Transverse colon (tissue), 4 donors: ENCODE measurements around the gene ZNRF3. TPM values are rescaled to one million over a fixed set of nuclear protein-coding genes. Genes with fewer than 3 reads are reported as not detected.
A peak's percentile ranks its signal among the peaks of the same experiment; 100 is the strongest.

Experiments used
- DNase-seq: peaks from one replicate; pipeline ENCODE4 v3.0.0-alpha.2; 2019
- H3K27ac ChIP-seq, 4 donors: fragments of 200-600 bp; sonication (generic); 2 replicates each; pipeline ENCODE4 v1.5.1; 2016 to 2018; ENCODE audit warnings: inconsistent platforms in 4 of 4
- H3K27me3 ChIP-seq: fragments of 200-600 bp; sonication (generic); 2 replicates; pipeline ENCODE4 v1.5.1; 2017; ENCODE audit warnings: inconsistent platforms
- H3K36me3 ChIP-seq, 4 donors: fragments of 200-600 bp; sonication (generic); 2 replicates each; pipeline ENCODE4 v1.5.1; 2017 to 2019; ENCODE audit warnings: inconsistent platforms in 4 of 4
- H3K4me1 ChIP-seq, 4 donors: fragments of 200-600 bp; sonication (generic); 2 replicates each; pipeline ENCODE4 v1.5.1; 2017 to 2020; ENCODE audit warnings: inconsistent platforms in 4 of 4
- H3K4me3 ChIP-seq, 4 donors: fragments of 200-600 bp; sonication (generic); 1 replicate in 1 of 4; 2 replicates in 3 of 4; pipeline versions ENCODE4 v1.5.1 to v1.6.1; 2017 to 2019; ENCODE audit warnings: inconsistent platforms in 4 of 4
- H3K9me3 ChIP-seq, 2 donors: fragments of 200-600 bp; sonication (generic); 2 replicates each; pipeline ENCODE4 v1.5.1; 2017 to 2019; ENCODE audit warnings: inconsistent platforms in 2 of 2
- EP300 ChIP-seq: sonication (generic); formaldehyde crosslinking; IDR thresholded peaks from one replicate; pipeline ENCODE4 v1.6.1; 2017; ENCODE audit warnings: antibody characterized with exemption, low read depth
- POLR2A ChIP-seq: fragments of 450-650 bp; IDR thresholded peaks from one replicate; pipeline ENCODE4 v1.6.1; 2016; ENCODE audit warnings: antibody characterized with exemption, mild to moderate bottlenecking, moderate library complexity
- POLR2AphosphoS5 ChIP-seq, 3 donors: sonication (generic); formaldehyde crosslinking; IDR thresholded peaks; one replicate each; pipeline ENCODE4 v1.6.1; 2016; ENCODE audit warnings: antibody characterized with exemption in 3 of 3
- WGBS, 2 donors: methylation state at CpG; one replicate each; pipeline ENCODE4 v1.1.5; 2018; ENCODE audit warnings: low coverage in 1 of 2; 5-methylcytosine and 5-hydroxymethylcytosine counted together
- in situ Hi-C, 4 donors: fragments of 200-750 bp; cut with MboI; loops; one replicate each; pipeline versions ENCODE4 v1.15.0 to v1.15.1; 2017; ENCODE audit warnings: low sequenced_read_pairs in 3 of 4, low pct_ligation_motif_present in 1 of 4, low pct_unique_long_range_greater_than_20kb in 1 of 4
- intact Hi-C: fragments of 100-400 bp; cut with DNase I; formaldehyde crosslinking; loops from one replicate; pipeline ENCODE4 v1.15.1; 2023; ENCODE audit warnings: low total_unique reads
- total RNA-seq, 4 donors: library from RNA; depleted of rRNA; stranded (reverse); fragments of >200 nt; gene quantifications; one replicate each; pipeline ENCODE4 v1.1.0, GENCODE V29; 2016
- TF ChIP-seq, protein P1 (sequence below), 5 experiments: fragments of 200-600 bp in 3 of 5; fragments of 450-650 bp in 2 of 5; sonication (generic) in 3 of 5; IDR thresholded peaks; 1 replicate in 2 of 5; 2 replicates in 3 of 5; pipeline ENCODE4 v1.5.1; 2016 to 2017; ENCODE audit warnings: antibody characterized with exemption in 5 of 5, inconsistent platforms in 3 of 5, mild to moderate bottlenecking in 2 of 5, moderate library complexity in 1 of 5

Gene ZNRF3
- total RNA-seq, 4 donors from 2014 or later, result 4.5 to 10.7 (median 8.3) TPM

DNA sequence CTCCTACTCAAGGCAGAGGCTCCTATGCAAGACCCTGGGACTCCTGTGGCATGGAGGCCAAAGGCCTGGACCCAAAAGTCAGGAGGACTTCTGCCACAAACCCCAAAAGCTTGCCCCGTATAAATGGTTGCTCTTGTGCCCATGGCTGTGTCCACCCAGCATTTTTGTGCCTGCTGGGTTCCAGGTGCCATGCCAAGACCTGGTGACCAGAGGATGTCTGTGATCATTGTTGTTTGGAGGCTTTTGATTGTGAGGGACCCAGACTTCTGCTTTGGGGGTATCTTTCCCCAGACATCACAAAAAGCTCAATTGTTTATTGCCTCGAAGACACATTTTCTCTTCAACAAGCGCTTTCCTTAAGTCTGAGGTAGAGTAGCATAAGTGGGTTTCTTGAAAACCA, 143.2 kb downstream of the ZNRF3 start:
- no peak for DNase-seq
- Histone ChIP-seq H3K4me1 (peaks cover 11 to 60% (median 31%) of the 10 kb centered on the region in 4 donors), H3K27ac (no peak overlapping the region), H3K27me3 (no peaks in the 10 kb centered on the region), H3K4me3 (no peak overlapping the region), H3K9me3 (no peaks in the 10 kb centered on the region), H3K36me3 (no peaks in the 10 kb centered on the region)
- 92 to 100% methylated on average over 2 to 3 of the region's 3 CpGs for WGBS, 2 donors
- intact Hi-C loops (no loop called here), in situ Hi-C loops (loop anchor here (10.0 to 25.0 kb wide), 4 partner anchors 414 to 964 kb away; no protein-coding TSS in a partner anchor)
- TF ChIP-seq EP300, result no peak
- TF ChIP-seq POLR2A, result no peak
- TF ChIP-seq, protein P1, sequence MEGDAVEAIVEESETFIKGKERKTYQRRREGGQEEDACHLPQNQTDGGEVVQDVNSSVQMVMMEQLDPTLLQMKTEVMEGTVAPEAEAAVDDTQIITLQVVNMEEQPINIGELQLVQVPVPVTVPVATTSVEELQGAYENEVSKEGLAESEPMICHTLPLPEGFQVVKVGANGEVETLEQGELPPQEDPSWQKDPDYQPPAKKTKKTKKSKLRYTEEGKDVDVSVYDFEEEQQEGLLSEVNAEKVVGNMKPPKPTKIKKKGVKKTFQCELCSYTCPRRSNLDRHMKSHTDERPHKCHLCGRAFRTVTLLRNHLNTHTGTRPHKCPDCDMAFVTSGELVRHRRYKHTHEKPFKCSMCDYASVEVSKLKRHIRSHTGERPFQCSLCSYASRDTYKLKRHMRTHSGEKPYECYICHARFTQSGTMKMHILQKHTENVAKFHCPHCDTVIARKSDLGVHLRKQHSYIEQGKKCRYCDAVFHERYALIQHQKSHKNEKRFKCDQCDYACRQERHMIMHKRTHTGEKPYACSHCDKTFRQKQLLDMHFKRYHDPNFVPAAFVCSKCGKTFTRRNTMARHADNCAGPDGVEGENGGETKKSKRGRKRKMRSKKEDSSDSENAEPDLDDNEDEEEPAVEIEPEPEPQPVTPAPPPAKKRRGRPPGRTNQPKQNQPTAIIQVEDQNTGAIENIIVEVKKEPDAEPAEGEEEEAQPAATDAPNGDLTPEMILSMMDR (IDR thresholded peaks at IDR 0.05), result no peak
- TF ChIP-seq POLR2AphosphoS5 (IDR thresholded peaks at IDR 0.05), result no peak

DNA sequence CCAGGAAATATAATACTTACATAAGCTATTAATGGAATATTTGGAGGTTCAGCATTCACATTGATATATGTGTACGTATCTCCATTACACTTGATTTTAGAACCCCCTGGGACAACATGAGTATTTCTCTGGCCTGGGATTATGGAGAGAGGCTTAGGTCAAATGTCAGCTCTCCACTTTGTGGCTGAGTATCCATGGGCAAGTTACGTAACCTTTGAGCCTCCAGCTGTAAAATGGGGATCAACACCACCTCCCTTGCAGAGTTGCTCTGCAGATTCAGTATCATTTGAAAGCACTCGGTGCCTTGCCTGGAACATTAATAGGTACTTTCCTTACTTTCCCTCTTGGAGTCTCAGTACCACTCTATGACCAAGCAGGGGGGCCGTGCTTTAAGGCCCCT, 145.1 kb downstream of the ZNRF3 start:
- no peak for DNase-seq
- H3K27me3 ChIP-seq, result no peaks in the 10 kb centered on the region
- H3K27ac ChIP-seq, result peak overlapping the region; percentile 3 to 84 (median 18)
- H3K36me3 ChIP-seq, result no peaks in the 10 kb centered on the region
- TF ChIP-seq, protein P1 (IDR thresholded peaks at IDR 0.05), result no peak
- TF ChIP-seq POLR2A (no peak), EP300 (no peak), POLR2AphosphoS5 (IDR thresholded peaks at IDR 0.05) (no peak)
- WGBS, 2 donors, result 80% methylated on average over 4 of the region's 4 CpGs; no CpG with 5 or more reads in 1 of the 2 donors
- no peak overlapping the region for H3K4me3 ChIP-seq
- intact Hi-C loops, result no loop called here
- H3K9me3 ChIP-seq, result no peaks in the 10 kb centered on the region
- H3K4me1 ChIP-seq, result peaks cover 19 to 56% (median 30%) of the 10 kb centered on the region in 4 donors
- in situ Hi-C loops, result loop anchor here (10.0 to 25.0 kb wide), 4 partner anchors 416 to 966 kb away; no protein-coding TSS in a partner anchor

DNA sequence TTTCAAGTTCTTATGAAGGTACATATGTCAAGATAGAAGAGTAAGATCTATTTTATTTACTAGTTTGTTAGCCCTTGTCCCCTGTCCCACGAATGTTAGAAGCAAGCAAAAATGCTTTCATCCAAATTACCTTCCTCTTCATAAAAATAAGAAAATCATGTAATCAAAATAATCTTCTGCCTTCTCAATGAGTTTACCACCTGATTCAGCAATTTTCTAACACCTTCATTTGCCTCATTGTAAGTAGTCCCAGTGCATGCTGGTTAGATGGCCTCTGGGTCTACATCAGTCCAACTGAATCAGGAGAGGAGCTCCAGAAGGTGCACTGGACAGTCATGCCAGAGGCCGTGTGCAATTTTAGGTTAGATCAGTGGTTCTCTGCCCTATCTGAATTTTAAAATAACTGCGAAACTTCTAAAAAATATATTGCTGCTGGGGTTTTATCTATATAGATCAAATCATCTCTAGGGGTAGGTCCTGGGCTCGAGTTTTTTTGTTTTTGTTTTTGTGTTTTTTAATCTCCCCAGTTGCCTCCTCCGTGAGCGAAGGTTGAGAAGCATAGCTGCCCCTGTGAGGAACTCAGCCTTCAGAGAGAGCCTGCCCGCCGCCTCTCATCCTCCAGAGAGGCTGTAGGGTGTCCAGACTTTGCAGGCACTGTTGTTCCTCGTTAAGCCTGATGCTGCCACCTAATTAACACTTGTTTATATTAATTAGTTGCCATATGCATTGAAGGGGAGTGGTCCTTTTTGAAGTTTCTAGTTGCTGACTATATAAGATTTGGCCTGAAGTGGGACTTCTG, 146.0 kb downstream of the ZNRF3 start:
- Histone ChIP-seq H3K4me3 (no peak overlapping the region), H3K27ac (peak overlapping the region; percentile 78 to 85 (median 83)), H3K36me3 (no peaks in the 10 kb centered on the region), H3K4me1 (peaks cover 13 to 46% (median 26%) of the 10 kb centered on the region in 4 donors), H3K9me3 (no peaks in the 10 kb centered on the region), H3K27me3 (no peaks in the 10 kb centered on the region)
- no peak for DNase-seq
- TF ChIP-seq, protein P1 (IDR thresholded peaks at IDR 0.05), result no peak
- TF ChIP-seq POLR2AphosphoS5 (IDR thresholded peaks at IDR 0.05), result no peak
- TF ChIP-seq EP300, result no peak
- no peak for TF ChIP-seq POLR2A
- intact Hi-C loops, result no loop called here
- in situ Hi-C loops, result loop anchor here (10.0 to 25.0 kb wide), 4 partner anchors 417 to 967 kb away; no protein-coding TSS in a partner anchor
- 58 to 63% methylated on average over 6 to 9 of the region's 9 CpGs for WGBS, 2 donors

DNA sequence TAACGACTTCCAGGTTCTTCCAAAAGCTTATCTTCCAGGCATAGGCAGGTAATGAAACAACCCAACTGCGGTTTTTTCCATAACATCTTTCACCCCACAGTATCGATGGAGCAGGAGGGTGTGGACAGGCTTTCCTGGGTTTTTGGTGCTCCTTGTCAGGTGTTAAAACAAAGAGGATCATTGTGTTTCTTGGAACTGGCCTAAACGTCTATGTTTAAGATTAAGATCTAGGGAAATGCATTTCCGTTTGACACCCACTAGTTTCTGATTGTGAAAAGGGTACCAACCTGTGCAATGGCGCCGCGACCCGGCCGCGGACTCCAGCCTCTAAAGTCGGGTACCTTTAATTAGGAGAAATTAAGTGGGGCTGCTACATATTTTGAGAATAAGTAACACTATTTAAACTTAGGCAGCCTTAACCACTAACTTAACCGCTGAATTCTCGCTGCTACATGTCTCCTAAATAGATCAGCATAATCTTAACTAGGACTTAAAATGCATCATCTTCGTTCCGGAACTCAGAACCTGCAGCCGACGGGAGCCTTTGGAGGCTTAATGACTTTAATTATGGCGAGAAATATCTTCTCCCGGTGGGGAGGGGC, 146.7 kb downstream of the ZNRF3 start:
- TF ChIP-seq POLR2AphosphoS5 (IDR thresholded peaks at IDR 0.05), result no peak
- no peak for TF ChIP-seq POLR2A
- no peak for TF ChIP-seq EP300
- TF ChIP-seq, protein P1 (IDR thresholded peaks at IDR 0.05), result no peak
- WGBS, 2 donors, result 27 to 41% methylated on average over 5 to 20 of the region's 20 CpGs
- no peak for DNase-seq
- Histone ChIP-seq H3K4me3 (peak overlapping the region; percentile 26 to 50 (median 44)), H3K27ac (peak overlapping the region; percentile 78 to 85 (median 83)), H3K27me3 (no peaks in the 10 kb centered on the region), H3K36me3 (no peaks in the 10 kb centered on the region), H3K9me3 (no peaks in the 10 kb centered on the region), H3K4me1 (peaks cover 13 to 46% (median 26%) of the 10 kb centered on the region in 4 donors)
- in situ Hi-C loops, result loop anchor here in 3 of 4 donors (25.0 kb wide), 3 partner anchors 418 to 968 kb away; no protein-coding TSS in a partner anchor
- intact Hi-C loops, result loop anchor here (5.0 kb wide), 1 partner anchor 73 kb away; no protein-coding TSS in a partner anchor
